HG03460 (cell line): ENCODE results near the gene TOMM34.

ENCODE experiments used
- ATAC-seq: cut with Tn5 transposase; IDR thresholded peaks from one replicate; pipeline ENCODE4 v1.9.1; 2021; ENCODE audit not compliant: unreplicated experiment

TOMM34 gene

DNA sequence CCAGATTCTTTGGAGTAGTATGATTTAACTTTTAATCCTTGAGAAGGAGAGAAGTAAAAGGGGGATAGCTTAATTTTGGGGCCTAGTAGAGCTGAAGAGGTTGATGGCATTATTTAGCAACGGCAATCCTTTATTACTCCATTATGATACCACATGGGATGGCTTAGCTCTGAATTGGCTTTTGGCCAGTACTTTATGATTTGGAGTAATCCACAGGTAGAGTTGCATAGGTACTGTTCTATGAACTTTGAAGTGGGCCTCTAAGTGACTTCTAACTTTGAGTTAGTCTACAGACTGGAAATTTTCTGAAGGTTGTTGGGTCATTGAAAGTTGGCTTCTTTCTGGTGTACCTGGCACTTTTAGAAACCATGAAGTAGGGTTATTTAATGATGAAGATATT is 63.1 kb downstream of the TOMM34 start:
- ATAC-seq = no peak

DNA sequence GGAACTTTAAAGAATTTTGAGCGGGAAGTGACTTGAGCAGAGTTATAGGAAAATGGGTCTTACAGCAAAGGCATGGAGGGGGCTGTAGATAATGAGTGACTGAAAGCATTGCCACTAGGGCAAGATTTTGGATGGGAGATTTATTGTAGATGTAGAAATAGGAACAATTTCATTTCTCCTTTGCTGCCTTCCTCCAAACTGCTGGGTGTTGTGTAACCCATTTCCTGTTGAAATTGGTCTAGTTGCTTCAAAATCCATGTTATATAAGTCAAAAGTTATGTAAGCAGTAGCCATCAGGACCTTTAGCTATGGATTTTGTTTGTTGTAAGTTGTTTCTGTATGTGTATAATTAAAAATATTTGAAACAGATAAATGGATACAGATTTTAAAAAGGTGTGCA is 63.6 kb downstream of the TOMM34 start:
- ATAC-seq = no peak

DNA sequence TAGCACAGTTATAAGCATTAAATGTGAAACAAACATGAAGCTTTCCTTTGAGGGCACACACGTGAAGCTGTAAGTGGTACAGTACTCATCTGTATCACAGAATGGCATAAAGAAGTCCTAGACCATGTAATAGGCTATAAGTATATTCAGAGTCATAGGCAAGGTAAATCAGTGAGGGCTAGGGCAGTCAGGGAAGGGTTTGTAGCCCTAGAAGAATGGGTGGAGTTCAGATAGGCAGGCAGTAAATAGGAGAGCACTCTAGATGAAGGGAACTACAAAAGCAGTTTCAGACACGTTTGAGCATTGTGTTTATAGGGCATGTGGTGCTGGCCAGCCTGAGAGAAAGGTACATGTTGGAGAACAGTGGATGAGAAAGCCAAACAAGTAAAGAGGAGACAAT is 65.2 kb downstream of the TOMM34 start:
- ATAC-seq = no peak
